Transverse colon (tissue), 4 donors: ENCODE data around the gene CBLC.
"Not testable (repeated sequence)": the region's sequence is repeated elsewhere in the genome, so short reads cannot be mapped to it uniquely, and the experiment has no call there.

Experiments used
- EP300 ChIP-seq: sonication (generic); formaldehyde crosslinking; IDR thresholded peaks from one replicate; pipeline ENCODE4 v1.6.1; 2017; ENCODE audit warnings: antibody characterized with exemption, low read depth
- POLR2AphosphoS5 ChIP-seq, 3 donors: sonication (generic); formaldehyde crosslinking; IDR thresholded peaks; one replicate each; pipeline ENCODE4 v1.6.1; 2016; ENCODE audit warnings: antibody characterized with exemption in 3 of 3
- TF ChIP-seq, protein P1 (sequence below), 5 experiments: fragments of 200-600 bp in 3 of 5; fragments of 450-650 bp in 2 of 5; sonication (generic) in 3 of 5; IDR thresholded peaks; 1 replicate in 2 of 5; 2 replicates in 3 of 5; pipeline ENCODE4 v1.5.1; 2016 to 2017; ENCODE audit warnings: antibody characterized with exemption in 5 of 5, inconsistent platforms in 3 of 5, mild to moderate bottlenecking in 2 of 5, moderate library complexity in 1 of 5

DNA sequence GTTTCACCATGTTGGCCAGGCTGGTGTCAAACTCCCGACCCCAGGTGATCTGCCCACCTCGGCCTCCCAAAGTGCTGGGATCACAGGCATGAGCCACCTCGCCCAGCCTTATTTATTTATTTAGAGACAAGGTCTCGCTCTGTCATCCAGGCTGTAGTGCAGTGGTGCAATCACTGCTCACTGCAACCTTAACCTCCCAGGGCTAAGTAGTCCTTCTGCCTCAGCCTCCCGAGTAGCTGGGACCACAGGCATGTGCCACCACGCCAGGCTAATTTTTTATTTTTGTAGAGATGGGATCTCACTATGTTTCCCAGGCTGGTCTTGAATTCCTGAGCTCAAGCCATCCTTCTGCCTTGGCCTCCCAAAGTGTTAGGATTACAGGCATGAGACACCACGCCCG is 56.7 kb downstream of the CBLC start:
- not testable (repeated sequence) for TF ChIP-seq EP300; POLR2AphosphoS5 (IDR thresholded peaks at IDR 0.05)
- TF ChIP-seq, protein P1, sequence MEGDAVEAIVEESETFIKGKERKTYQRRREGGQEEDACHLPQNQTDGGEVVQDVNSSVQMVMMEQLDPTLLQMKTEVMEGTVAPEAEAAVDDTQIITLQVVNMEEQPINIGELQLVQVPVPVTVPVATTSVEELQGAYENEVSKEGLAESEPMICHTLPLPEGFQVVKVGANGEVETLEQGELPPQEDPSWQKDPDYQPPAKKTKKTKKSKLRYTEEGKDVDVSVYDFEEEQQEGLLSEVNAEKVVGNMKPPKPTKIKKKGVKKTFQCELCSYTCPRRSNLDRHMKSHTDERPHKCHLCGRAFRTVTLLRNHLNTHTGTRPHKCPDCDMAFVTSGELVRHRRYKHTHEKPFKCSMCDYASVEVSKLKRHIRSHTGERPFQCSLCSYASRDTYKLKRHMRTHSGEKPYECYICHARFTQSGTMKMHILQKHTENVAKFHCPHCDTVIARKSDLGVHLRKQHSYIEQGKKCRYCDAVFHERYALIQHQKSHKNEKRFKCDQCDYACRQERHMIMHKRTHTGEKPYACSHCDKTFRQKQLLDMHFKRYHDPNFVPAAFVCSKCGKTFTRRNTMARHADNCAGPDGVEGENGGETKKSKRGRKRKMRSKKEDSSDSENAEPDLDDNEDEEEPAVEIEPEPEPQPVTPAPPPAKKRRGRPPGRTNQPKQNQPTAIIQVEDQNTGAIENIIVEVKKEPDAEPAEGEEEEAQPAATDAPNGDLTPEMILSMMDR (IDR thresholded peaks at IDR 0.05) = not testable (repeated sequence)
